ENCODE data around the gene TAF4. TPM values are rescaled to one million over a fixed set of nuclear protein-coding genes. Genes with fewer than 3 reads are reported as not detected.
A peak's percentile ranks its signal among the peaks of the same experiment; 100 is the strongest.

The TAF4 gene
- total and polyA plus RNA-seq, 8 donors = 14.1 to 21.0 (median 17.1) TPM

DNA sequence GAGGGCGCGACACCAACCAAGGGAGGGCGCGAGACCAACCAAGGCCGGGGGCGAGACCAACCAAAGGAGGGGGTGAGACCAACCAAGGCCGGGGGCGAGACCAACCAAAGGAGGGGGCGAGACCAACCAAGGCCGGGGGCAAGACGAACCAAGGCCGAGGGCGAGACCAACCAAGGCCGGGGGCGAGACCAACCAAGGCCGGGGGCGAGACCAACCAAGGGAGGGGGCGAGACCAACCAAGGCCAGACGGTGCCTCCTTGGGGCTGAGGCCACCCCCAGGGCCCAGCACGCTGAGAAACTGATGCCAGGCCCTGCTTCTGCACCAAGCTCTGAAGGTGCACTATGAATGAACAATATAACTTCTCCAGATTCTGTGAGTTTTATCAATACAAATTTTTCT lies 87.2 kb downstream of the TAF4 start:
- H3K4me1 ChIP-seq = peaks cover 0 to 9% of the 10 kb centered on the region in 2 donors
- DNase-seq = peak in 2 of 4 donors; percentile 11 to 47
- ATAC-seq = no peak
- peaks cover 0 to 67% of the 10 kb centered on the region in 2 donors for H3K36me3 ChIP-seq
- H3K27me3 ChIP-seq = no peaks in the 10 kb centered on the region
- TF ChIP-seq, protein P1, sequence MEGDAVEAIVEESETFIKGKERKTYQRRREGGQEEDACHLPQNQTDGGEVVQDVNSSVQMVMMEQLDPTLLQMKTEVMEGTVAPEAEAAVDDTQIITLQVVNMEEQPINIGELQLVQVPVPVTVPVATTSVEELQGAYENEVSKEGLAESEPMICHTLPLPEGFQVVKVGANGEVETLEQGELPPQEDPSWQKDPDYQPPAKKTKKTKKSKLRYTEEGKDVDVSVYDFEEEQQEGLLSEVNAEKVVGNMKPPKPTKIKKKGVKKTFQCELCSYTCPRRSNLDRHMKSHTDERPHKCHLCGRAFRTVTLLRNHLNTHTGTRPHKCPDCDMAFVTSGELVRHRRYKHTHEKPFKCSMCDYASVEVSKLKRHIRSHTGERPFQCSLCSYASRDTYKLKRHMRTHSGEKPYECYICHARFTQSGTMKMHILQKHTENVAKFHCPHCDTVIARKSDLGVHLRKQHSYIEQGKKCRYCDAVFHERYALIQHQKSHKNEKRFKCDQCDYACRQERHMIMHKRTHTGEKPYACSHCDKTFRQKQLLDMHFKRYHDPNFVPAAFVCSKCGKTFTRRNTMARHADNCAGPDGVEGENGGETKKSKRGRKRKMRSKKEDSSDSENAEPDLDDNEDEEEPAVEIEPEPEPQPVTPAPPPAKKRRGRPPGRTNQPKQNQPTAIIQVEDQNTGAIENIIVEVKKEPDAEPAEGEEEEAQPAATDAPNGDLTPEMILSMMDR (IDR thresholded peaks at IDR 0.05) = no peak
- intact Hi-C loops (cut with DNase I) = no loop called here
- no peak overlapping the region for H3K27ac ChIP-seq
- no peaks in the 10 kb centered on the region for H3K9me3 ChIP-seq
- H3K4me3 ChIP-seq = no peak overlapping the region

DNA sequence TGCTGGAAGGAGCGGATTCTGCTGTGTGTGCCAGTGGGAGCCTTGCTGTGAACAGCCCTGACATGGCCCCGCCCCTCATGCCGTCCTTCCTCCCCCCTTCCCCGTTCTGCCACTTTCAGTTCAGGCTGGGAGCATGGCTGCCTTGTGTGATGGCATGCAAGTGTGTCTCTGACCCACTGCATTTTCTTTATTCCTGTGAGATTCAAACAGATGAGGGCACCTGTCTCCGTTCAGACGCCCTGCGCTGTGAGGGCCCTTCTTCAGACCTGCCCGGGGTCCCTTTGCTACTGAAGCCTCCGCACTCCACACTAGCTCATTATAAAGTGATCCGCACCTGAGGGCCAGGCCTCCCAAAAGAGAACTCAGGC lies 88.3 kb downstream of the TAF4 start:
- Histone ChIP-seq H3K9me3 (no peaks in the 10 kb centered on the region), H3K4me1 (peaks cover 0 to 9% of the 10 kb centered on the region in 2 donors), H3K36me3 (peaks cover 0 to 68% of the 10 kb centered on the region in 2 donors), H3K4me3 (no peak overlapping the region), H3K27ac (no peak overlapping the region), H3K27me3 (no peaks in the 10 kb centered on the region)
- ATAC-seq (no peak), DNase-seq (no peak)
- intact Hi-C loops (cut with DNase I) = no loop called here
- TF ChIP-seq, protein P1 (IDR thresholded peaks at IDR 0.05) = no peak

DNA sequence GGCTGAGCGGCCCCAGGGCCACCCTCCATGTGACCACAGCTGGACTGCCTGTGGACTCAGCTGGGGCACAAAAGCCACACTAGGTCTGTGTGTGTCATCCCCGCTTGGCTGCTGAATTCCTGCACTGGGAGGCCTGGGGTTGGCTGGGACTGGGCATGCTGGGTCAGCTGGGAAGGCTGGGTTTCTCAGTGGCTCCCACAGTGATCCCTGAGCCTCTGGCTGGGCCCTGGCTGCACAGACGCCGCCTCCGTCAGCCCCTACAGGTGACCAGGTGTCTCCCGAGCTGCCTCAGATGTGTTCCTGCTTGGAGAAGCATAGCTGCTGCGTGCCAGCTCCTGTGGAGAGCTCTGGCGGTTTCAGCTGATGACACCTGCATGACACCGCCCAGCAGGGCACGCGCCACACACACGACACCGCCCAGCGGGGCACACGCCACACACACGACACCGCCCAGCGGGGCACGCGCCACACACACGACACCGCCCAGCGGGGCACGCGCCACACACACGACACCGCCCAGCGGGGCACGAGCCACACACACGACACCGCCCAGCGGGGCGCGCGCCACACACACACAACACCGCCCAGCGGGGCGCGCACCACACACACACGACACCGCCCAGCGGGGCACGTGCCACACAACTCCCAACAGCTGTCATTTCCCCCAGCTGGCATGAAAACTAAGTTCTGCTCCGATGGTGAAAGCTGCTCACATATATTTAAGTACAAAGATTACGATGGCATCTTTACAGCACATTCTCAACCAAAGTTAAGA lies 88.8 kb downstream of the TAF4 start:
- TF ChIP-seq, protein P1 (IDR thresholded peaks at IDR 0.05) = no peak
- no peak for ATAC-seq
- Histone ChIP-seq H3K36me3 (peaks cover 0 to 73% of the 10 kb centered on the region in 2 donors), H3K9me3 (no peaks in the 10 kb centered on the region), H3K27me3 (no peaks in the 10 kb centered on the region), H3K27ac (no peak overlapping the region), H3K4me3 (no peak overlapping the region), H3K4me1 (peaks cover 0 to 9% of the 10 kb centered on the region in 2 donors)
- intact Hi-C loops (cut with DNase I) = no loop called here
- no peak for DNase-seq

DNA sequence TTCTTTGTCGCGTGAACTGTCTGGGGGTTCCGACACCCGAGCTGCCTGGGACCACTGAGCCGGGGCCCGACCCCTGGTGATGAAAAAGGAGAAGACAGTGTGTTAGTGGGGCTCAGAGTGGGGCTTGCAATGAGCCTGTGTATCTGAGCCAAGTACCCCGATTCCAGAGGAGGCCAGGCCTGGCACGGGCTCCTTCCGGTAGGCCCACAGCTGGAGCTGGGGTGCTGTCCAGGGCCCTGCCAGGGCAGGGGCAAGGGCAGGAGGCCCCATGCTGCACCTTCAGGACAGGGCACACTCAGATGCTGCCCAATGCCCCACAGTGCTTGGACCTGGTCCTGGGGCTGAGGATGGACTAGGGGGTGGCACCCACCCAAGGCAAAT lies 89.4 kb downstream of the TAF4 start:
- H3K4me3 ChIP-seq = no peak overlapping the region
- H3K27ac ChIP-seq = no peak overlapping the region
- H3K36me3 ChIP-seq = peaks cover 0 to 73% of the 10 kb centered on the region in 2 donors
- no peaks in the 10 kb centered on the region for H3K9me3 ChIP-seq
- ATAC-seq (no peak), DNase-seq (no peak)
- H3K27me3 ChIP-seq = no peaks in the 10 kb centered on the region
- TF ChIP-seq, protein P1 (IDR thresholded peaks at IDR 0.05) = no peak
- H3K4me1 ChIP-seq = peaks cover 0 to 7% of the 10 kb centered on the region in 2 donors
- intact Hi-C loops (cut with DNase I) = no loop called here

DNA sequence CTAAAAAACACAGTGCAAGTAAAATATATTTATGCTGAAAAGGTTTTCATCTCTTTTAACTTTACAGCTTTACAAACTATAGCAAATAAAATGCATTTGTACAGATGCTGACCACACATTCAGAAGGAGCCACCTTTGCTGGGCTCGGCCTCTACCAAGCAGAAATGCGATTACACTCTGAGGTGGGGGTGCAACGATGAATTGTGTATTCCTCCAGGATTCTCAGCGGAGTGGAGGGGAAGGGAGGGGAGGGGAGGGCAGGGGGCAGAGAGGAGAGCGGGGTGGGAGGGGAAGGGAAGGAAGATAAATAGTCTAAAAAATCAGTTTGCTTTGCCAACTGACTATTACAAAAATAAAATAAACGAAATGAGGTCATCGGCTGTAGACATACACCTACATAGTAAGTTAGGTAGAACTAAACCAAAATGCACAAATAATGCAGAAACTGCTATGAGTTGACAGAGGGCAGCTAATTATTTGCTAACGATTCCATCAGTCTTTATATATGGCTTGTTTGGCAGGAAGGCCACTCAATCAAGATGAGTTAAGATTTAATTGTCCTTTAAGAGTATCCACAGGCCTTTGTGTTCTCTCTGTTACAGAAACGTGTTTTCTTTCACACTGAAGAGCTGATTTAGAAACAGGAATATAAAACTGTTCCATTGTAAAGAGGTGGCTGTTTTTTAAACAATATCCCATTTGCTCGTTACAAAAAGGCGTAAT lies 90.1 kb downstream of the TAF4 start:
- Histone ChIP-seq H3K36me3 (peaks cover 0 to 73% of the 10 kb centered on the region in 2 donors), H3K9me3 (no peaks in the 10 kb centered on the region), H3K27me3 (no peaks in the 10 kb centered on the region), H3K4me1 (no peaks in the 10 kb centered on the region), H3K27ac (no peak overlapping the region), H3K4me3 (no peak overlapping the region)
- ATAC-seq = no peak
- intact Hi-C loops (cut with DNase I) = no loop called here
- DNase-seq = no peak
- TF ChIP-seq, protein P1 (IDR thresholded peaks at IDR 0.05) = no peak
